K562 (cell line): ENCODE measurements around the gene SMG1.
"Not testable (repeated sequence)": the region's sequence is repeated elsewhere in the genome, so short reads cannot be mapped to it uniquely, and the experiment has no call there.

ENCODE experiments used
- BCL6 ChIP-seq: fragments of 250-450 bp; sonication (Bioruptor Pico); IDR thresholded peaks from 2 replicates; pipeline ENCODE4 v1.4.0; 2020
- CBX1 ChIP-seq: sonication (generic); IDR thresholded peaks from 2 replicates; pipeline ENCODE4 v1.6.1; 2016; ENCODE audit warnings: antibody characterized with exemption, low read depth, mild to moderate bottlenecking
- CEBPB ChIP-seq: fragments of 450-650 bp; IDR thresholded peaks from 2 replicates; pipeline ENCODE4 v1.6.1; 2016; ENCODE audit warnings: missing genetic modification characterization, missing compliant biosample characterization
- CREM ChIP-seq: IDR thresholded peaks from 2 replicates; pipeline ENCODE4 v1.6.1; 2014; ENCODE audit warnings: antibody characterized with exemption, low read depth
- ESRRA ChIP-seq: fragments of 450-650 bp; IDR thresholded peaks from 2 replicates; pipeline ENCODE4 v1.6.1; 2014; ENCODE audit warnings: low read depth, mild to moderate bottlenecking, moderate library complexity, borderline replicate concordance
- ETV6 ChIP-seq, 3 experiments: fragments of 150-350 bp in 1 of 3; sonication (generic) in 1 of 3; formaldehyde crosslinking in 1 of 3; IDR thresholded peaks; 2 replicates each; pipeline versions ENCODE4 v1.6.1 to v1.8.0; 2014 to 2022; ENCODE audit warnings: borderline replicate concordance in 2 of 3, low read depth in 2 of 3, antibody characterized with exemption in 1 of 3, low read length in 1 of 3, mild to moderate bottlenecking in 1 of 3, missing genetic modification reagents in 1 of 3
- GABPB1 ChIP-seq: sonication (generic); formaldehyde crosslinking; IDR thresholded peaks from 2 replicates; pipeline ENCODE4 v1.8.0; 2022; ENCODE audit warnings: mild to moderate bottlenecking, missing genetic modification reagents
- JUNB ChIP-seq: fragments of 450-650 bp; formaldehyde crosslinking; conservative IDR thresholded peaks from 2 replicates; pipeline ENCODE4 v1.4.0; 2020; ENCODE audit warnings: mild to moderate bottlenecking
- KLF10 ChIP-seq: fragments of 250-450 bp; sonication (Bioruptor Pico); IDR thresholded peaks from 2 replicates; pipeline ENCODE4 v1.6.1; 2021; ENCODE audit warnings: matching md5 sums
- MYNN ChIP-seq, 2 experiments: sonication (generic); formaldehyde crosslinking in 1 of 2; IDR thresholded peaks; 2 replicates each; pipeline versions ENCODE4 v1.5.0 to v1.6.1; 2016 to 2020; ENCODE audit warnings: antibody characterized with exemption in 1 of 2, missing genetic modification reagents in 1 of 2
- PHF8 ChIP-seq: fragments of 200-600 bp; sonication (generic); IDR thresholded peaks from 2 replicates; pipeline ENCODE4 v1.6.1; 2012; ENCODE audit warnings: mixed run types, mild to moderate bottlenecking, inconsistent platforms, low read length, moderate library complexity, borderline replicate concordance
- POLR2A ChIP-seq: fragments of 450-650 bp; conservative IDR thresholded peaks from 2 replicates; pipeline ENCODE4 v1.6.1; 2016
- RAD21 ChIP-seq, 2 experiments: fragments of 250-450 bp in 1 of 2; fragments of 450-650 bp in 1 of 2; sonication (Bioruptor Pico) in 1 of 2; formaldehyde crosslinking in 1 of 2; IDR thresholded peaks in 1 of 2; conservative IDR thresholded peaks in 1 of 2; 2 replicates each; pipeline versions ENCODE4 v1.4.0 to v1.8.0; 2020 to 2022; ENCODE audit warnings: mild to moderate bottlenecking in 2 of 2, moderate library complexity in 1 of 2
- TF ChIP-seq, protein P1 (sequence below), 3 experiments: IDR thresholded peaks in 2 of 3; conservative IDR thresholded peaks in 1 of 3; 2 replicates each; pipeline ENCODE4 v1.5.1; 2011 to 2012; ENCODE audit warnings: low read length in 3 of 3, mild to moderate bottlenecking in 3 of 3, control low read depth in 2 of 3, improper control_type of control experiment in 1 of 3, inconsistent platforms in 1 of 3, low read depth in 1 of 3, mixed read lengths in 1 of 3, moderate library complexity in 1 of 3; ENCODE audit not compliant: insufficient read depth in 2 of 3

DNA sequence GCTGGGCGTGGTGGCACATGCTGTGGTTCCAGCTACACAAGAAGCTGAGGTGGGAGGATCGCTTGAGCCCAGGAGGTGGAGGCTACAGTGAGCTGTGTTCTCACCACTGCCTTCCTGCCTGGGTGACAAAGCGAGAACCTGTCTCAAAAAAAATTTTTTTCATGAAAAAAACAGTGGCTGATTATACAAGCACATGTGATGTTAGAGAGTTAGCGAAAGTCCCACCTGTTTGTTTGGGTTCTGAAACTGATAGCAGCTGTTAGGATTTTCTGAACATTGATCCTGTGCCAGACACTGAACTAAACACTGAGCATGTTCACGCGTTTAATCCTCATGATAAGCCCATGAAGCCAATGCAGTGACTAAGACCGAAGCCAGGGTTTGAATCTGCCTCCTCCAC lies 159.0 kb downstream of the SMG1 start:
- TF ChIP-seq JUNB (CRISPR knock-in tag); KLF10 (CRISPR knock-in tag); POLR2A; RAD21 (CRISPR knock-in tag; conservative IDR thresholded peaks at IDR 0.05 in 1 of 2, IDR thresholded peaks at IDR 0.05 in 1 of 2); CREM; BCL6 (CRISPR knock-in tag); CBX1; MYNN (IDR thresholded peaks at IDR 0.05); MYNN (CRISPR knock-in tag; IDR thresholded peaks at IDR 0.05); CEBPB (tag); ESRRA; PHF8; GABPB1 (CRISPR knock-in tag); ETV6 (IDR thresholded peaks at IDR 0.05; ENCODE audit: borderline replicate concordance in 1 of 2, low read depth in 2 of 2, low read length in 1 of 2); ETV6 (CRISPR knock-in tag; IDR thresholded peaks at IDR 0.05; ENCODE audit: borderline replicate concordance): not testable (repeated sequence)
- TF ChIP-seq, protein P1, sequence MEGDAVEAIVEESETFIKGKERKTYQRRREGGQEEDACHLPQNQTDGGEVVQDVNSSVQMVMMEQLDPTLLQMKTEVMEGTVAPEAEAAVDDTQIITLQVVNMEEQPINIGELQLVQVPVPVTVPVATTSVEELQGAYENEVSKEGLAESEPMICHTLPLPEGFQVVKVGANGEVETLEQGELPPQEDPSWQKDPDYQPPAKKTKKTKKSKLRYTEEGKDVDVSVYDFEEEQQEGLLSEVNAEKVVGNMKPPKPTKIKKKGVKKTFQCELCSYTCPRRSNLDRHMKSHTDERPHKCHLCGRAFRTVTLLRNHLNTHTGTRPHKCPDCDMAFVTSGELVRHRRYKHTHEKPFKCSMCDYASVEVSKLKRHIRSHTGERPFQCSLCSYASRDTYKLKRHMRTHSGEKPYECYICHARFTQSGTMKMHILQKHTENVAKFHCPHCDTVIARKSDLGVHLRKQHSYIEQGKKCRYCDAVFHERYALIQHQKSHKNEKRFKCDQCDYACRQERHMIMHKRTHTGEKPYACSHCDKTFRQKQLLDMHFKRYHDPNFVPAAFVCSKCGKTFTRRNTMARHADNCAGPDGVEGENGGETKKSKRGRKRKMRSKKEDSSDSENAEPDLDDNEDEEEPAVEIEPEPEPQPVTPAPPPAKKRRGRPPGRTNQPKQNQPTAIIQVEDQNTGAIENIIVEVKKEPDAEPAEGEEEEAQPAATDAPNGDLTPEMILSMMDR (IDR thresholded peaks at IDR 0.05 in 2 of 3, conservative IDR thresholded peaks at IDR 0.05 in 1 of 3; ENCODE audit: insufficient read depth in 2 of 3, low read depth in 1 of 3, low read length in 3 of 3), result not testable (repeated sequence)
